ENCODE measurements around the gene OR1C1.
"Not testable (repeated sequence)": the region's sequence is repeated elsewhere in the genome, so short reads cannot be mapped to it uniquely, and the experiment has no call there.

Gene OR1C1, protein sequence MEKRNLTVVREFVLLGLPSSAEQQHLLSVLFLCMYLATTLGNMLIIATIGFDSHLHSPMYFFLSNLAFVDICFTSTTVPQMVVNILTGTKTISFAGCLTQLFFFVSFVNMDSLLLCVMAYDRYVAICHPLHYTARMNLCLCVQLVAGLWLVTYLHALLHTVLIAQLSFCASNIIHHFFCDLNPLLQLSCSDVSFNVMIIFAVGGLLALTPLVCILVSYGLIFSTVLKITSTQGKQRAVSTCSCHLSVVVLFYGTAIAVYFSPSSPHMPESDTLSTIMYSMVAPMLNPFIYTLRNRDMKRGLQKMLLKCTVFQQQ
- 0 reads per million in 2 donors for total RNA-seq

DNA sequence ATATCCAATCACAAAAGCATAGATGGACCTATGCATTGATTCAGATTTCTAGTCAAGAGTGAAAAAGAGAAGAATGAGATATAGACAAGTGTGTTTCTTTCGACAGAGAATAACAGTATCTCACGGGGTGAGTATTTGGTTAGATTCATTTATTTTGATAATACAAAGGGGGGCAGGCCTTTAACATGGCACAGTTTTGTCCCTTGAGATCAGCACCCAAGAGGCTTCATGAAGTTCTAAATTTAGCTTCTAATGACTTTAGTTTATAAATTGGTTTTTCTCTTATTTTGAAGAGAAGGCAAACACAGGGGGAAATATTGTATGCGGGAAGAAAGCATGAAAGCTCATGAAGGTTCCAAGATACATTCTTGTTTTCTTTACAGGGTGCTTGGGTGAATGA lies at the start of gene OR1C1:
OR1C1 (minus strand) TSS at position 101 of the 400 bp plus-strand sequence. CDS start 2,150 bp downstream, outside the sequence.
- no peak for DNase-seq

DNA sequence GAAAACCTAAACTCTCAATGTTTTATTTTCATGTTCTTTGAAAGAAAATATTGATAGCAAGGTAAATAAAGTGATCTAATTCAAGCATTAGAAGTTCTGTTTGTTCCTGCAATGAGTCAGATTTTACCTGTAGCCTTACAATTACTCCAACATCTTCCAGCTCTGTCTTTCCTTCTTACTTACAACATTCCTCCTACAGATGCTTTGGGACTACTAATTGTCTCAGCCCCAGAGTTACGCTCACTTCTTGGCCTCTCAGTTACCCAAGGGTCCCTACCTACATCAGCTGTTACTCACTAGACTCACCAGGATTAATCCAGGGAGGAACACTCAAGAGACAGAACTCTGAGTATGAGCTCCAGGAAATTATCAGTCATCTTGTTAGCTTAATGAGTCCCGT lies 37.2 kb upstream of the OR1C1 start:
- no peak for DNase-seq

DNA sequence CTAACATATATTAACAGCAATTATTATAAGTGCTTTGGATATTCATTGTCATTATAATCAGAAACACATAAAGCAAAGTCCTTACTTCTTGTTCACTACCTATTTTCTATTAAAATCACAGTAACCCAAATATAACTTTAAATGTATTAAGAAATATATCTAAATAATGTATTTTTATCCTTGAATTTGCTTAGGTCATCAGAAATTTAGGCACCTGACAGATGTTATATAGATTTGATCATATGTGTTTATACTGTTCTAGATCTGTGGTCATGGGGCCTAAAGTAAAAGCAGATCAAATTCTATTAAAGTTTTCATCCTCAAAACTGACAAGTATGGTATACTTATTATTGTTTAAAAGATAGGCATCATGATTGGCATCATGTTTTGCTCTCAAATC lies 9.2 kb upstream of the OR1C1 start:
- no peak for DNase-seq

DNA sequence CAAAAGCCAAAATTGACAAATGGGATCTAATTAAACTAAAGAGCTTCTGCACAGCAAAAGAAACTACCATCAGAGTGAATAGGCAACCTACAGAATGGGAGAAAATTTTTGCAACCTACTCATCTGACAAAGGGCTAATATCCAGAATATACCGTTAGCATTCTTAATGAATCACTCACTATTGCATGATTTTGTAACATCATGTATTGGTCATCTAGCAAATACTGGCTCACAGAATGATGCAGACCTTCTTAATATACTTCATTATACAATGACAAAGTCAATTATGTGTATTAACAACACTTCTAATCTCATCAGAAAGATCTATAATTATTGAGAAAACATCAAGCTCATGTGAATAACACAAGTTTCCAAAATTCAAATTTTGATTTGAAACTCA lies 6.0 kb downstream of the OR1C1 start:
- not testable (repeated sequence) for DNase-seq

DNA sequence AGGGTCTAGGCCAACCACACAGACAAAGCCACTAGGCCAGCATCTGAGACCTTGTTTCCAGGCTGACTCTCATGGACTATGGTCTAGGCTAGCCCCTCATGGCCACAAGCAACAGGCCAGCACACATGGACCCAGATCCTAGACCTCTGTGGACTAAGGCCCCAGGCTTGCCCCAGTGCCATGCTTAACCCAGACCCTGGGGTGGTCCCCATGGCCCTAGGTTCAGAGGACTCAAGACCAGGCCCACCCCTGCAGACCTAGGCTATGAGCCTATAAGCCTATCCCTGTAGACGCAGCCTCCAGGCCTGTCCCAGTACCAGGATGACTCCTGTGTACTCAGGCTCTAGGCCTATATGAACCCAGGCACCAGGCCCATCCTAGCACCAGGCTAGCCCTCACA lies 10.5 kb downstream of the OR1C1 start:
- DNase-seq, result no peak

DNA sequence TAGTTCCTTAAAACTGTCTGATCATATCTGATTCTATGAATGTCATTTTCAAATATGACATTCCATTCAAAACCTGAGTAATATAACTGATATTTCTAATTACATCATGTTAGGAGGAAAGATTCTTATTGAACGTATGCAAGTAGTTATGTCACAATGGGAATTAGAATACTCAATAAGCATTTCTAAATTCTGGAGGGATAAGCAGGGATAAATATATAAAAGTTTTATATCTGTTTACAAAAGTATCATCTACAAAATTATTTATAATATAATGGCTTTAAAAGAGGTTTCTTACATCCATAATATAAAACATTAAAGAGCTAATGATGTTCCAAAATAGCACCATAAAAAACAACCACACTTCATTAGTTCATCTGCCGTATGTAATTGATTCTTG lies 12.3 kb downstream of the OR1C1 start, which contains the start of gene OR14A2:
OR14A2 (minus strand) TSS at position 101 of the 400 bp plus-strand sequence.
- no peak for DNase-seq

DNA sequence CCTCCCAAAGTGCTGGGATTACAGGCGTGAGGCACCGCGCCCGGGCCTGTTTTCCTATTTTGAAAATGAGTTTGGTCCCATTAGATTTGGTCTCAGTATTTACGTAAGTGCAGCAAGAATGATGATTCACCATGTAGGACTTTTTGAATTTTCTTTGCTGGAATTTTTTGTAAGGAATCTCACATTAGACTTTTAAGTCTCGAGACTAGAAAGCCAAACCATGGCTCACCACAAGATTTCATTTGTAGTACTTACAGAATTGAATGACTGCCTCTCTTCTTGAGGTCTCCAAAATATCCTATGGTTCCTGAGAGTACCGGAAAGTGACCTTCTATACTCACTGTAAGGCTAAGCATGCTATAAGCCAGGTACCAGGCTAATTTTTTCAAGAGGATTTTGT lies 12.7 kb downstream of the OR1C1 start:
- DNase-seq, result no peak

DNA sequence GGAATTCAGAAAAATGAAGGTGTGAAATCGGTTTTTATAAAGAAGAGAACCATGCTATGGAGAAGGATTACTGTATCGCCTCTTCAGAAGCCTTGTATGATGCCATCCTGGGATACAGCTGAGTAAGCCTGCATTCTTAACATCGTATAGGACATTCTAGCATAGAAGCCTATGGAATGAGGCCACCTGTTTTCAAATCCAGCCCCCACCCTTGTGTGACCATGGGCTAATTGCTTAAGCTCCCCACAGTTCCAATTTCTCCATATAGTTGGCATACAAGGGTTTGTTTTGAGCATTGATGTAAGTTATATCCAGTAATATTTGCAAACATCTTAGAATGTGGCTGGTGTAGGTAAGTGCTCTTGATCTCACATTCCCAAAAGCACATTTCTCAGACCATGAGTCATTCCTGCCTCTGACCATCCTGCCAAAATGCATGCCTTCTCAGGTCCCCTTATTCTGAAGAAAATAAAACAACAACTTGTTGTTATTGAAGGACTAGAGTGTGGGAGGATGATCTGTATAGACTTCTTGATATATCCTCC lies 13.9 kb downstream of the OR1C1 start:
- no peak for DNase-seq

DNA sequence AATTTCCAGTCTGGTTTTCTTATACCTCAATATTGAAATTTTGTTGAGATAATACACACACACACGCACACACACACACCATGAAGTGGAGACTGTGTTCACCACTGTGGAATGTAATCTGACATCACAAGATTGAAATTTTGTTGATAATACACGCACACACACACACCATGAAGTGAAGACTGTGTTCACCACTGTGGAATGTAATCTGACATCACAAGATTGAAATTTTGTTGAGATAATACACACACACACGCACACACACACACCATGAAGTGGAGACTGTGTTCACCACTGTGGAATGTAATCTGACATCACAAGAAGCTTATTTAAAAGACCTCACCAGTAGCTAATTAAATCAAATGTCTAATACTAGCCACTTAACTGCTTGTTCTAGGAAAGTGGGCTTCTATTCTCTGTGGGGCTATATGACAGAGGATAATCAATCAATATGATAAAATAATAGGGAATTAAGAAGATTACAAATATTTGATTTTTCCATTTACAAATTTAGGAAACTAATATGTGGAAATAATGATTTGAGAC lies 18.1 kb downstream of the OR1C1 start:
- DNase-seq, result not testable (repeated sequence)

DNA sequence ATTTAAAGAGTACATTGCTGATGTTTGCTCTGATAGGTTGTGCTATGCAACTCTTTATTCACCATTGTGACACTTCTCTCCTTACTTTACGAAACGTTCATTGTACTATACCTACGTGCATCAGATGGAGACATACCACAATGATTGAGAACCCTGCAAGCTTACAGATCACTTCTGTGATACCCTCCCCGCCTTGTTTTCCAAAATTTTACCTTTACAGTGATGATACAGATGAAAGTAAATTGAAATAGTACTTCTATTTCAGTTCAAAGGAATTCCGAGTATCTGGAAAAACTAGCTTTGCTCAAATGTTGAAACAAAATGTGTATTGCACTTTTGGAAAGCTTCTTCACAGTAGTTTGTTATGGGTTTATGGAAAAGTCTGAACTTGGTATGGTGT lies 18.6 kb downstream of the OR1C1 start:
- DNase-seq, result no peak

DNA sequence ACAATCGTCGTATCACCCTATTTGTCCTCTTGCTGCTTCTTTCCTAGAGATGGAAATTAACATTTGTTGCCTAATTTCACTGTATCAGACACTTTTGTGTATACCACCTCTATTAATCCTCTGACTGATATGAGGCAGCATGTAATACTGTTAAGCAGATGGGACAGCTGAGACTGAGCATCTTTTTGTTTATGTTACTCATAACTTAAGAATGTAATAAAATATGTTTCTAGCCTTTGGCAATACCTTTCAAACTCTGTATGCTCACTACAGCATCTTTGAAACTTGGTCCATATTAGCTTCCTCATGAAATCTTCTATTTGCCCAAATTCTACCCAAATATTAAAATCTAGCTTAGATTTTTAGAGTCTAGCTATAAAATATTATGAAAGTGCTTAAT lies 19.6 kb downstream of the OR1C1 start:
- DNase-seq, result no peak

DNA sequence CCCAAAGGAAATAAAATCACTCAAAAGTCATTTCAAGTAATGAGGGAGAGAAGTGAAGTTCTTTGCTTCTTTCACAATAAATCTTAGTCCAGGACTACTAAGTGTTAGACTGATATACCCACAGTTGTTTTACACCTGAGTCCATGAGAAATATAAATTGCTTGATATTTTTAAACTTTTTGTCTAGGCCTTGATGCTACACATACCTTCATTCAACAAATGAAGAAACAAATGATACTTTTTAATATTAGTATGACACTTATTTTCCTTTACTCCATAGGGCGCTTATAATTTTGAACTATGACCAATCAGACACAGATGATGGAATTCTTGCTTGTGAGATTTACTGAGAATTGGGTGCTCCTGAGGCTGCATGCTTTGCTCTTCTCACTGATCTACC lies 22.0 kb downstream of the OR1C1 start, which contains the start of gene OR14K1:
OR14K1 (plus strand) TSS at position 301 of the 400 bp plus-strand sequence; CDS start at position 301, 0 bp downstream.
- no peak for DNase-seq

DNA sequence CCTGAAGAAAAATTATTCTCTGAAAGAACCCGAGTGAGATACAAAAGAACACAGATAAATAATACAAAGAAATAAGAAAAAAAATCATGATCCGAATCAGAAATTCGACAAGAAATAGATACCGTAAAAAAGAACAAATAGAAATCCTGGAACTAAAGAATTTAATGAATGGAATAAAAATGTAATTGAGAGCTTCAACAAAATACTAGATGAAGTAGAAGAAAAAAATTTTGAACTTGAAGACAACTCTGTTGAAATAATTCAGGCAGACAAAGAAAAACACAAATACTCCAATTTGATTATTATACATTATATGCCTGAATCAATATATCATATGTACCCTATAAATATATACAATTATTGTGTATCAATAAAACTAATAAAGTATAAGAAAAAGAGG lies 39.1 kb downstream of the OR1C1 start:
- no peak for DNase-seq

DNA sequence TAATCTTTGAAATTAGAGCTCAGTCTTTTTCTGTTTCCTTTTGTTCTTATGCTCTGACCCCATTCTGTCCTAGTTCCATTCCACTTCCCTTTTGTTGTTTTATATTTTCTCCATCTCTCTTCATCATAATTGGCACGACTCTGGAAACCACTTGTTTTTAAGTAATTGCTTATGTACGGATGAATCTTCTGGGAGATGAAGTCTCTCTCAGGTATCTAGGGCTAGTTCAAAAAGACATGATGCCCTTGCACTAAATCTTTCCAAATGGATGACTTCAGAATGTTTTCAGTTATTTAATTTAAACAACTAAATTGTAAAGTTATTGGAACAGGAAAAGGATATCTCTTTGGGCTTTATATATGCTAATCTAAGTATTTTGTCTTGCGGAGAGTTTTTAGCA lies 43.8 kb downstream of the OR1C1 start, which contains the start of gene OR6F1:
OR6F1 (minus strand) TSS at position 101 of the 400 bp plus-strand sequence. CDS start 3,891 bp downstream, outside the sequence.
- no peak for DNase-seq

DNA sequence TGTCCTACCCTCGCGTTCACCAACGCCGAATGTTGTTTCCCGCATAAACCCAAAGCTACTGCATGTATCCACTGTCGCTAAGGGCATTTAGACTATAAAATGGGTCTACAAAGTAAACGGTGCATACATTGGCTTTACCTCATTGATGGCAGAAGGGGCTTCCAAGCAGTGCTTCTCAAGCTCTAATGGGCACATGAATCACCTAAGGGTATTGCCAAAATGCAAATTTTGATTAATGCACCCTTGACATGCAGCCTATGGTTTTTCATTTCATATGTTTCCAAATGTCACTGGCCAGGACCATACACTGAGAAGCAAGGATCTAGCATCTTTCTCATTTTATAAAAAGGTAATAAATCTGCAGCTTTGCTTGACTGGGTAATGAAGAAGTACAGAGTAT lies 46.6 kb downstream of the OR1C1 start:
- no peak for DNase-seq

DNA sequence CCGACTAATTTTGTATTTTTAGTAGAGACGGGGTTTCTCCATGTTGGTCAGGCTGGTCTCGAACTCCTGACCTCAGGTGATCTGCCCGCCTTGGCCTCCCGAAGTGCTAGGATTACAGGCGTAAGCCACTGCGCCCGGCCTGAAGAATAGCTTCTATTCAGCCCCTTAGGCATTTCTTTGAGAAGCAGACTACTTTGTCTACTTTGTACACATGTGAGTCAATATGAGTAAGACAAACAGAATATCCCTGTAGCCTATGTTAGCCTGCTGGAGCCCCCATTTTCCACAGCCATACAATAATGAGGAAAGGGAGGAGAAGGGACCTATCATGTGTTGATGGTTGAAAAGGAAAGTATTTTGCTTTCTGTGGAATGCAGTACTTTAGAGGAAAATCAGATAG lies 49.7 kb downstream of the OR1C1 start:
- DNase-seq, result not testable (repeated sequence)

Measured in T-helper 2 cell (primary cell).